PC-9 (cell line): Measurements from ENCODE around the gene ATG5. TPM values are rescaled to one million over a fixed set of nuclear protein-coding genes. Genes with fewer than 3 reads are reported as not detected.

Experiments used
- BruUV-seq: library from RNA; stranded (reverse); fragments of 400-500 nt; replicated peaks from 2 replicates; lab custom pipeline; 2021; lab: Mats Ljungman, UMichigan
- CTCF ChIA-PET: fragments of 300-600 bp; sonication (Branson Sonifier 250); formaldehyde crosslinking; loops from one replicate; lab custom pipeline; 2022; ENCODE audit warnings: antibody characterized with exemption; lab: Charles Lee
- POLR2A ChIA-PET: fragments of 300-600 bp; sonication (Branson Sonifier 250); formaldehyde crosslinking; loops from one replicate; lab custom pipeline; 2022; ENCODE audit warnings: antibody characterized with exemption; ENCODE audit not compliant: unreplicated experiment; lab: Charles Lee
- DNase-seq, 2 experiments: peaks; one replicate each; pipeline versions ENCODE4 v3.0.0 to v3.0.0-alpha.2; 2015 to 2022; ENCODE audit warnings: mixed read lengths in 1 of 2
- H2AFZ ChIP-seq: fragments of 200-600 bp; sonication (generic); 2 replicates; pipeline ENCODE4 v1.8.1; 2017; ENCODE audit warnings: antibody characterized with exemption
- H3F3A ChIP-seq: fragments of 200-600 bp; sonication (generic); 2 replicates; pipeline ENCODE4 v1.8.1; 2017; ENCODE audit warnings: antibody characterized with exemption, mild to moderate bottlenecking, low read depth; ENCODE audit not compliant: insufficient read depth
- H3K27ac ChIP-seq: fragments of 200-600 bp; sonication (generic); 2 replicates; pipeline ENCODE4 v1.6.1; 2016; ENCODE audit warnings: mixed run types
- H3K27me3 ChIP-seq: fragments of 200-600 bp; sonication (generic); 2 replicates; pipeline ENCODE4 v1.6.1; 2016; ENCODE audit warnings: low read depth, mixed run types; ENCODE audit not compliant: insufficient read depth
- H3K36me3 ChIP-seq: fragments of 200-600 bp; sonication (generic); 2 replicates; pipeline ENCODE4 v1.6.1; 2016; ENCODE audit warnings: low read depth, mixed run types
- H3K4me1 ChIP-seq: fragments of 200-600 bp; sonication (generic); replicated peaks from 2 replicates; pipeline ENCODE4 v1.6.1; 2016; ENCODE audit warnings: mixed run types; ENCODE audit not compliant: insufficient read depth
- H3K4me2 ChIP-seq: fragments of 200-600 bp; sonication (generic); 2 replicates; pipeline ENCODE4 v1.6.1; 2017; ENCODE audit warnings: mixed run types
- H3K4me3 ChIP-seq: fragments of 200-600 bp; sonication (generic); 2 replicates; pipeline ENCODE4 v1.6.1; 2016; ENCODE audit warnings: mixed run types
- H3K79me2 ChIP-seq: fragments of 200-600 bp; sonication (generic); 2 replicates; pipeline ENCODE4 v1.6.1; 2017; ENCODE audit warnings: low read depth, mixed run types
- H3K9me2 ChIP-seq: fragments of 200-600 bp; sonication (generic); 2 replicates; pipeline ENCODE4 v1.8.1; 2017; ENCODE audit warnings: mild to moderate bottlenecking; ENCODE audit not compliant: insufficient read depth
- H3K9me3 ChIP-seq: fragments of 200-600 bp; sonication (generic); 2 replicates; pipeline ENCODE4 v1.8.1; 2016; ENCODE audit warnings: low read depth; ENCODE audit not compliant: insufficient read depth
- H4K20me1 ChIP-seq: fragments of 200-600 bp; sonication (generic); 2 replicates; pipeline ENCODE4 v1.8.1; 2017; ENCODE audit not compliant: insufficient read depth
- CTCF ChIP-seq: fragments of 200-600 bp; sonication (generic); conservative IDR thresholded peaks from 2 replicates; pipeline ENCODE4 v1.6.1; 2017; ENCODE audit warnings: mixed run types, antibody characterized with exemption, mild to moderate bottlenecking, moderate library complexity
- EZH2 ChIP-seq: fragments of 200-600 bp; sonication (generic); IDR thresholded peaks from 2 replicates; pipeline ENCODE4 v1.8.0; 2017; ENCODE audit warnings: antibody characterized with exemption, low read depth
- intact Hi-C: fragments of 100-400 bp; cut with micrococcal nuclease; formaldehyde crosslinking; loops from one replicate; pipeline ENCODE4 v1.10.0; 2022; ENCODE audit not compliant: unreplicated experiment
- total RNA-seq: library from RNA; stranded (reverse); gene quantifications from 2 replicates; pipeline ENCODE4 v1.2.3, GENCODE V29; 2021

ATG5 gene
- total RNA-seq, 1 experiment from 2014 or later = 39.8 TPM

- no peak overlapping the region for H3K4me2 ChIP-seq
- no peak overlapping the region for H3K4me3 ChIP-seq
- ChIA-PET POLR2A (no interaction called here), CTCF (no interaction called here)
- H3K4me1 ChIP-seq = peaks cover 13% of the 10 kb centered on the region
- DNase-seq = no peak
- no peak overlapping the region for H3K27ac ChIP-seq
- TF ChIP-seq EZH2 (no peak), CTCF (no peak)
- H3K79me2 ChIP-seq = no peaks in the 10 kb centered on the region
- H3K36me3 ChIP-seq = no peaks in the 10 kb centered on the region
- no peaks in the 10 kb centered on the region for H4K20me1 ChIP-seq
- intact Hi-C loops = no loop called here
- no TSS peak for BruUV-seq
- no peaks in the 10 kb centered on the region for H3K9me3 ChIP-seq
- H2AFZ ChIP-seq = no peak overlapping the region
- H3K9me2 ChIP-seq = no peaks in the 10 kb centered on the region
- H3K27me3 ChIP-seq = no peaks in the 10 kb centered on the region
- no peaks in the 10 kb centered on the region for H3F3A ChIP-seq
These were observed 164.2 kb downstream of the ATG5 start for GRCh38 chr6:106161311-106161874.

- no peak overlapping the region for H2AFZ ChIP-seq
- BruUV-seq = no TSS peak
- no peak for TF ChIP-seq EZH2
- TF ChIP-seq CTCF = no peak
- no peak for DNase-seq
- no peaks in the 10 kb centered on the region for H3K36me3 ChIP-seq
- H4K20me1 ChIP-seq = no peaks in the 10 kb centered on the region
- no peaks in the 10 kb centered on the region for H3K9me2 ChIP-seq
- no peaks in the 10 kb centered on the region for H3K27me3 ChIP-seq
- H3K9me3 ChIP-seq = no peaks in the 10 kb centered on the region
- no peak overlapping the region for H3K27ac ChIP-seq
- H3F3A ChIP-seq = no peaks in the 10 kb centered on the region
- H3K4me2 ChIP-seq = no peak overlapping the region
- H3K4me3 ChIP-seq = no peak overlapping the region
- H3K4me1 ChIP-seq = peaks cover 13% of the 10 kb centered on the region
- CTCF ChIA-PET = interaction anchor here (0.9 kb wide), 1 partner anchor 21 kb away, joined by 3 read pairs; no protein-coding TSS in a partner anchor
- intact Hi-C loops = no loop called here
- POLR2A ChIA-PET = interaction anchor here (0.6 to 0.7 kb wide), 3 partner anchors 11 to 860 kb away, joined by 3 to 8 read pairs (median 4); no protein-coding TSS in a partner anchor
- no peaks in the 10 kb centered on the region for H3K79me2 ChIP-seq
These were observed 165.4 kb downstream of the ATG5 start for GRCh38 chr6:106160189-106160588.

- no peaks in the 10 kb centered on the region for H3K9me2 ChIP-seq
- peaks cover 13% of the 10 kb centered on the region for H3K4me1 ChIP-seq
- no peaks in the 10 kb centered on the region for H3K79me2 ChIP-seq
- TF ChIP-seq EZH2 (no peak), CTCF (no peak)
- no peaks in the 10 kb centered on the region for H3K9me3 ChIP-seq
- H3K36me3 ChIP-seq = no peaks in the 10 kb centered on the region
- H3F3A ChIP-seq = no peaks in the 10 kb centered on the region
- DNase-seq = peak; percentile 44 to 72
- POLR2A ChIA-PET = interaction anchor here (0.6 to 0.7 kb wide), 3 partner anchors 74 to 859 kb away, joined by 4 to 18 read pairs (median 8); partner anchors contain the start of gene PRDM1
- no peak overlapping the region for H3K27ac ChIP-seq
- no TSS peak for BruUV-seq
- no peaks in the 10 kb centered on the region for H3K27me3 ChIP-seq
- H2AFZ ChIP-seq = no peak overlapping the region
- intact Hi-C loops = no loop called here
- H3K4me3 ChIP-seq = no peak overlapping the region
- no peaks in the 10 kb centered on the region for H4K20me1 ChIP-seq
- CTCF ChIA-PET = no interaction called here
- H3K4me2 ChIP-seq = no peak overlapping the region
These were observed 166.0 kb downstream of the ATG5 start for GRCh38 chr6:106159531-106159940.
